GM18511 (cell line): ENCODE data around the gene NAALADL2.
"Not testable (repeated sequence)": the region's sequence is repeated elsewhere in the genome, so short reads cannot be mapped to it uniquely, and the experiment has no call there.

ENCODE experiments used
- ATAC-seq: cut with Tn5 transposase; IDR thresholded peaks from one replicate; pipeline ENCODE4 v1.9.1; 2021; ENCODE audit warnings: mild to moderate bottlenecking, moderate library complexity; ENCODE audit not compliant: unreplicated experiment

Gene NAALADL2

GRCh38 chr3:175614107-175614506 lies 755.0 kb downstream of the NAALADL2 start:
- not testable (repeated sequence) for ATAC-seq

- no peak for ATAC-seq
Measured at GRCh38 chr3:175617247-175617646, 758.1 kb downstream of the NAALADL2 start.

GRCh38 chr3:175619369-175619768 lies 760.2 kb downstream of the NAALADL2 start:
- no peak for ATAC-seq

GRCh38 chr3:175620093-175620492 lies 761.0 kb downstream of the NAALADL2 start:
- no peak for ATAC-seq

- no peak for ATAC-seq
Measured at GRCh38 chr3:175620532-175620931, 761.4 kb downstream of the NAALADL2 start.

- no peak for ATAC-seq
Measured at GRCh38 chr3:175640958-175641357, 781.8 kb downstream of the NAALADL2 start.

DNA sequence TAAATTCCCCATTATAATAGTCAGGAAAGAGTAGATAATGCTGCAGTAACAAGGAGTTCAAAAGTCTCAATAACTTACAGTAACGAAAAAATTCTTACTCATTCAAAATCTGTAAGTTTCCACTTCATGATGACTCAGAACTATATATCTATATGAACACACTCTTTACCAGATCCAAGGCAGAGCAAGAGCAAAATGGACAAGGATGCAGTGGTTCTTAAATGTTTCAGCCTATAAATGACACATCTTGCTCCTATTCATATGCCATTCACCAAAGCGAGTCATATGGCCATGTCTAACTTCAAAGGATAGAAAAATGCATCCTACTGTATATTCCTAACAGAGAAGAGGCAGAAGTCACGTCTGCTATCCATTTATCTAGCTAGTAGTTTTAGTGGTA lies 787.7 kb downstream of the NAALADL2 start:
- no peak for ATAC-seq

GRCh38 chr3:175648899-175649298 lies 789.8 kb downstream of the NAALADL2 start:
- no peak for ATAC-seq

DNA sequence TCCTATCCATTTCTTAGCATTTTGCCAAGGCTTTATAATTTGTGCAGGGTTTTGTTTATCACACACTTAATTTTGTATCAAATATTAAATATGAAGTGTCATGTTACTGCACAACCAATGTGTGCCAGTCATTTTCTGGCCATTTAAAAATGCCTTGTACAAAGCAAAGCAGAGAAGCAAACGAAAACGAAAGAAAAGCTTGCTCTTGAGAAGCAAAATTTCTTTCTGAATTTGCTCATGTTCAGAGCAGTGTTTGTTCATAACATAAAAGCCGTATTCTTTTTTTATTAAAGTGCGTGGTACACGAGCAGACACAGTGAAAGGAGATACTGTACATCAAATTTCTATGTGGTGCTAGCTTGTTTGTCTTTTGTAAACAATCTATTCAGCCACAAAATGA lies 792.6 kb downstream of the NAALADL2 start:
- no peak for ATAC-seq

- no peak for ATAC-seq
Measured at GRCh38 chr3:175655351-175655750, 796.2 kb downstream of the NAALADL2 start.

DNA sequence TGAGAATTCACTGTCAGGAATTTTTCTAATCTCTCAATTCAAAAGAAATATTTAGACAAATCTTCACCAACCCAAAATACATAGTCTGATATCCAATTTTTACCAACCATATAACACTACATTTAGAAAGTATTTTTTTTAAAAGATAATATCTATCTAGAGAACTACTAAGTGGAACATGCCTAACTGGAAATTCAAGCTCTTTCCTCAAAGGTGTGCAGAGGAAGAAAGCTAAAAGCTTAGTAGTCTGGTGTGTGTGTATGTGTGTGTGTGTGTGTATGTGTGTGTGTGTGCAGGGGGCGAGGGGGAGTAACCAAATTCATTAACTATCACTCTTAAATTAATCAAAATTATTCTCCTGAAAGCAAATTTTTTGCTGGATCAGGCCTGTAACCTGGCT lies 797.3 kb downstream of the NAALADL2 start:
- no peak for ATAC-seq

DNA sequence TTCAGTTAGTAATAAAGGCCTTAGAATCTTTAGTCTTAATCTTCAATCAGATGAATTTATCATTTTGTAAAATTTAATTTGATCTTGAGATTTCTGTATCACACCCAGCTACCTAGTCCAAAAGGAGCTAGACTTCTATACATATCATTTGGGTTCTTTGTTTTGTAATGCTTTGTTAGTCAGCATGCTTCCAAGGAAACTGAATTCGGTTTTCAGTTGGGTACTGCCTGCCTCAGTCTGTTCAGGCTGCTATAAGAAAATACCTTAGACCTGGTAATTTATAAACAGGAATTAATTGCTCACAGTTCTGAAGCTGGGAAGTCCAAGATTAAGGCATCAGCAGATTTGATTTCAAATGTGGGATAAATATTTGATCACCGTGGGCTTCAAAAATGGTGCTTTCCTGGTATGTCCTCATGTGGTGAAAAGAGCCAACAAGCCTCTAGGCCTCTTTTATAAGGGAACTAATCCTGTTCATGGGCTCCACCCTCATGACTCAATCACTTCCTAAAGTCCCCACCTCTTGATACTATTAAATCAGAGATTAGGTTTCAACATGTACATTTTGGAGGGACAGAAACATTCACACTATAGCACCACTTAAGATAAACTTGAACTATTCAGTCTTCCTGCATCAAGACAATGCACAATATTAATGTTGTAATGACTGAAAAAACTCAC lies 800.7 kb downstream of the NAALADL2 start:
- no peak for ATAC-seq

GRCh38 chr3:175662815-175663214 lies 803.7 kb downstream of the NAALADL2 start:
- no peak for ATAC-seq

DNA sequence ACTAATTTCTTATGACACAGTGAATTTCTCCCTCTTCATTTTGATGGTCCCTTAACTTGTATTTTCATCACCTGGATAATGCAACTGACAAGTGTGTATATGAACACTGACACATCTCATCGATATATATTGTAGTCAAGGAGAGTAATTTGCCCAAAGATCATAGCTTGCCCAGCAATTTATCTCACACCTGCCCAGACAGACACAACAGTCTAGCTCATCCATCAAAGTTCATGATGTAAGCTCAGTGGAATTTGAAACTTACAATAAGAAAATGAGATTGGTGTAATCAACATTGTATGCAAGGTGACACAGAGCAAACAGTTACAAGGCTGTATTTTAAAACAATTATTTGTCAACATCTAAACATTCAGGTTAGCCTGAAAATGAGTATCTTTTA lies 805.8 kb downstream of the NAALADL2 start:
- no peak for ATAC-seq

DNA sequence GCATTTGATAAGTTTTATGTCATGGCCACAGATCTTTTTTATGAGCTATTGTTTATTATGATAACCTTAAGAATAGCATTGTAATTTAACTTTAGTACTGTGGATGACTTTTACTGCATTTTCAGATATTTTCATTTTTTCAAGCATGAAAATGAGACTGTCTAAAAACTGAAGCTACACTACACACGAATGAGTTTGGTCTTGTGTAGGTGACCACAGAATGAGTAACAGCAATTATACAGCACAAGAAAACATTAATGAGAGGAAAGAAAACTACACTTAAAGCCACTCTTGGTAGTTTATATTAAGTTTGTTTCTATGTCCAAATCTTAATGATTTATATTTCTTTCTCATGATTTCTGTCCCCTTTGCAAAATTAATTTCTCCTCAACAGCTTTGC lies 809.2 kb downstream of the NAALADL2 start:
- ATAC-seq = no peak

GRCh38 chr3:175670557-175670956 lies 811.4 kb downstream of the NAALADL2 start:
- ATAC-seq = no peak

DNA sequence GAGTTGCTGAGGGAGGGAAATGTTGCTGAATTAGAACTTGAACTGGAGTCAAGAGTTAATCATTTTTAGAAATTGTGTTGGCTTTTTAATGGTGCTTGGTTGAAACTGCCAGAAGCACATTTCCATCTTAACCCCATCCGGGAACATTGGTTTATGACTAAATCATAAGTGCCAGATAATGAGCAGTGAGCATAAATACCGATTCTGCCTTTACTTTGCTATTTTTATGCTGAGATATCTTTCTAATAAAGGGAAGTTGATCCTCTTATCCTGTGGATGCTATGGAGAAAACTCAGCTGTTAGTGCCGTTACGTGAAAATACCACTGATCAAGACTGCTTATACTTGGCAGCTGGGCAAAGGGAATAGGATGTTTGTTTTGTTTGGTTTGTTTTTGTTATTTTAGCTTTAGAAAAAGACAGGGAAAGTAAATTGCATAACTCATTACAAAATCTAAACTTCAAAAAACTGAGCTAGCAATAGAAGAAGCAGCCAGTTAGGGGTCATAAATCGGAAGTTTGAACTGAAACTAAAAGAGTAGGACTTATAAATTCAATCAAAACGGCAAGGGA lies 813.1 kb downstream of the NAALADL2 start:
- no peak for ATAC-seq

- ATAC-seq = no peak
Measured at GRCh38 chr3:175679568-175679967, 820.4 kb downstream of the NAALADL2 start.

GRCh38 chr3:175692256-175692655 lies 833.1 kb downstream of the NAALADL2 start:
- ATAC-seq = no peak

- no peak for ATAC-seq
Measured at GRCh38 chr3:175695251-175695650, 836.1 kb downstream of the NAALADL2 start.

DNA sequence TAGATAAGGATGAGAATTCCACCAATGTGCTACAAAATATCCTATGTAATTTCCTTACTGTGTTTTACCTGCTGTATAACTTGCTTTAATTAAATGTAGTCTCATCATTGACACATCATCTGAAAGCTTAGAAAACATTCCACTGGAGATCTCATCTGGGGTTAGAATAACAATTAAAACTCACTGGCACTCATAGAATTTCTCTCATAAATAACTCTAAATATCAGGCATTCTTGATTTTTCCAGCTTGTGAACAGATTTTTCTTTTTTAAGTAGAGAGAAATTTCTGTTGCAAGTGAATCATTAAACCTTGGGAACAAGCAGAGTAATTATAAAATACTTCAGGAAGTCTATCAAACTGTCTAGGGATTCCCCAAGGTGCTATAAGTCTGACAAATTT lies 843.8 kb downstream of the NAALADL2 start:
- no peak for ATAC-seq

DNA sequence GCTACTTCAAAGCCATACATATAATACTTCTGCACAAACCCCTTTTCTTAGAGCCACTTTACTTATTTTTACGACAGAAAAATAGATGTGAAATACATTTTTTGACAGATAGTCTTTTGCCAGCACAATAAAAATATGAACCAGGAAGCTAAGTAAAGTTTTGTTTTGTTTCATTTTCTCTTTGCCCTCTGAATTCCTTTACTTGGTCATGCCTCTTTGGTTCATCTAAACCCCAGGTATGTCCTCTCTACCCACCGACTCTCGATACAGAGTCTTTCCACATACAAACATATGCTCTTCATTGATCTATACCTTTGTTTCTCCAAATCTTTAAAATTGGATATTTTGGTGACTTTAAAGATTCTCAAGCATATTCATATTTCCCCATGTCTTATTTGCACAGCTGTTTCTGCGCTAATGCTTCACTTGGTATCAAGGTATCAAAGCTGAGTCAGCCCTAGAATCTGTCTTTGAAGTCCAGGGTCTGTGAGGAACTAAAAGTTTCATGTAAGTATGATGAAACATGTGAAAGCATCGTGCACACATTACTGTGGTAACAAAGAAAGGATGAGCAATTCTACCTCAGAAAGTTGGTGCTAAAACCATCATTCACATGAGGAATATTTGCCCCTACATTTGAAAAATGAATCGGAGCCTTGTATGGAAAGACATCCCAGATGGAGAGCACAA lies 845.4 kb downstream of the NAALADL2 start:
- no peak for ATAC-seq
